H9 (cell line): Measurements from ENCODE around the gene TRABD. TPM values are rescaled to one million over a fixed set of nuclear protein-coding genes. Genes with fewer than 3 reads are reported as not detected.

Experiments used
- DNase-seq: peaks from one replicate; pipeline ENCODE4 v3.0.0-alpha.2; 2017
- H2AFZ ChIP-seq: one replicate; pipeline ENCODE4 v1.6.1; 2013; ENCODE audit warnings: mild to moderate bottlenecking, low read length, control low read depth, moderate library complexity
- H2AK5ac ChIP-seq: 2 replicates; pipeline ENCODE4 v1.6.1; 2013; ENCODE audit warnings: low read length, control low read depth, mixed read lengths; ENCODE audit not compliant: insufficient read length
- H2BK120ac ChIP-seq: one replicate; pipeline ENCODE4 v1.6.1; 2013; ENCODE audit warnings: low read depth, mild to moderate bottlenecking, low read length, control low read depth, inconsistent platforms; ENCODE audit not compliant: poor library complexity, severe bottlenecking
- H2BK12ac ChIP-seq: 2 replicates; pipeline ENCODE4 v1.6.1; 2013; ENCODE audit warnings: low read length, control low read depth, mixed read lengths, low read depth; ENCODE audit not compliant: insufficient read length
- H2BK15ac ChIP-seq: 2 replicates; pipeline ENCODE4 v1.6.1; 2013; ENCODE audit warnings: low read depth, low read length, control low read depth
- H2BK20ac ChIP-seq: one replicate; pipeline ENCODE4 v1.6.1; 2013; ENCODE audit warnings: low read depth, mild to moderate bottlenecking, low read length, control low read depth, inconsistent platforms; ENCODE audit not compliant: poor library complexity, severe bottlenecking
- H2BK5ac ChIP-seq: 2 replicates; pipeline ENCODE4 v1.6.1; 2013; ENCODE audit warnings: low read length, control low read depth, mixed read lengths; ENCODE audit not compliant: insufficient read length
- H3K14ac ChIP-seq: 2 replicates; pipeline ENCODE4 v1.6.1; 2013; ENCODE audit warnings: low read length, control low read depth; ENCODE audit not compliant: insufficient read depth
- H3K18ac ChIP-seq: 2 replicates; pipeline ENCODE4 v1.6.1; 2013; ENCODE audit warnings: low read depth, mild to moderate bottlenecking, mixed read lengths, low read length, control low read depth; ENCODE audit not compliant: insufficient read length
- H3K23ac ChIP-seq: 2 replicates; pipeline ENCODE4 v1.6.1; 2013; ENCODE audit warnings: low read length, control low read depth, mixed read lengths, low read depth; ENCODE audit not compliant: insufficient read length
- H3K23me2 ChIP-seq: 2 replicates; pipeline ENCODE4 v1.6.1; 2013; ENCODE audit warnings: low read depth, mild to moderate bottlenecking, mixed read lengths, low read length, control low read depth; ENCODE audit not compliant: insufficient read length, poor library complexity, severe bottlenecking
- H3K27ac ChIP-seq: 2 replicates; pipeline ENCODE4 v1.5.1; 2013; ENCODE audit warnings: low read length, control low read depth, mixed read lengths, low read depth; ENCODE audit not compliant: insufficient read length
- H3K27me3 ChIP-seq: 2 replicates; pipeline ENCODE4 v1.6.1; 2013; ENCODE audit warnings: low read length, control low read depth, inconsistent platforms; ENCODE audit not compliant: insufficient read depth
- H3K4ac ChIP-seq: 2 replicates; pipeline ENCODE4 v1.6.1; 2013; ENCODE audit warnings: low read depth, mild to moderate bottlenecking, control low read depth, inconsistent platforms, low read length, moderate library complexity
- H3K4me1 ChIP-seq: 2 replicates; pipeline ENCODE4 v1.6.1; 2013; ENCODE audit warnings: low read length, control low read depth, inconsistent platforms; ENCODE audit not compliant: insufficient read depth
- H3K4me2 ChIP-seq: 2 replicates; pipeline ENCODE4 v1.6.1; 2013; ENCODE audit warnings: low read length, control low read depth, mixed read lengths; ENCODE audit not compliant: insufficient read length, insufficient read depth
- H3K56ac ChIP-seq: 2 replicates; pipeline ENCODE4 v1.6.1; 2013; ENCODE audit warnings: low read depth, mild to moderate bottlenecking, mixed read lengths, low read length, control low read depth; ENCODE audit not compliant: insufficient read length
- H3K79me1 ChIP-seq: 2 replicates; pipeline ENCODE4 v1.6.1; 2013; ENCODE audit warnings: low read depth, mild to moderate bottlenecking, moderate library complexity, low read length, control low read depth, inconsistent platforms; ENCODE audit not compliant: insufficient read depth, poor library complexity, severe bottlenecking
- H3K79me2 ChIP-seq: 2 replicates; pipeline ENCODE4 v1.6.1; 2013; ENCODE audit warnings: low read length, control low read depth, inconsistent platforms; ENCODE audit not compliant: insufficient read depth
- H3K9ac ChIP-seq: 2 replicates; pipeline ENCODE4 v1.6.1; 2013; ENCODE audit warnings: low read length, control low read depth, mixed read lengths; ENCODE audit not compliant: insufficient read length; ENCODE audit errors: extremely low read depth
- H3K9me3 ChIP-seq: one replicate; pipeline ENCODE4 v1.6.1; 2013; ENCODE audit warnings: low read depth, low read length, inconsistent platforms; ENCODE audit not compliant: control insufficient read depth
- H3T11ph ChIP-seq: one replicate; pipeline ENCODE4 v1.6.1; 2013; ENCODE audit warnings: mild to moderate bottlenecking, low read length, control low read depth, inconsistent platforms
- H4K20me1 ChIP-seq: one replicate; pipeline ENCODE4 v1.6.1; 2013; ENCODE audit not compliant: control insufficient read depth, insufficient read length, insufficient read depth
- H4K5ac ChIP-seq: 2 replicates; pipeline ENCODE4 v1.6.1; 2013; ENCODE audit warnings: low read depth, mild to moderate bottlenecking, mixed read lengths, low read length, control low read depth; ENCODE audit not compliant: insufficient read length
- H4K8ac ChIP-seq: replicated peaks from 2 replicates; pipeline ENCODE4 v1.6.1; 2013; ENCODE audit warnings: low read length, control low read depth, mixed read lengths, low read depth; ENCODE audit not compliant: insufficient read length
- H4K91ac ChIP-seq: 2 replicates; pipeline ENCODE4 v1.6.1; 2013; ENCODE audit warnings: low read depth, mild to moderate bottlenecking, moderate library complexity, mixed read lengths, low read length, control low read depth; ENCODE audit not compliant: insufficient read length
- H3K27ac Mint-ChIP-seq, 3 experiments: 2 replicates in 2 of 3; 3 replicates in 1 of 3; pipeline ENCODE4 v1.8.0; 2020 to 2021; ENCODE audit warnings: mixed read lengths in 3 of 3, mild to moderate bottlenecking in 1 of 3, moderate library complexity in 1 of 3
- H3K27me3 Mint-ChIP-seq: 2 replicates; pipeline ENCODE4 v1.8.0; 2021; ENCODE audit warnings: low read depth, mild to moderate bottlenecking, moderate library complexity, mixed read lengths
- H3K36me3 Mint-ChIP-seq, 3 experiments: 2 replicates in 2 of 3; 3 replicates in 1 of 3; pipeline ENCODE4 v1.8.0; 2020 to 2021; ENCODE audit warnings: low read depth in 3 of 3, mixed read lengths in 3 of 3; ENCODE audit not compliant: insufficient read depth in 1 of 3
- H3K4me1 Mint-ChIP-seq, 2 experiments: 2 replicates each; pipeline ENCODE4 v1.8.0; 2020; ENCODE audit warnings: mixed read lengths in 2 of 2
- H3K4me3 Mint-ChIP-seq, 2 experiments: 2 replicates in 1 of 2; 3 replicates in 1 of 2; pipeline ENCODE4 v1.8.0; 2020 to 2021; ENCODE audit warnings: mild to moderate bottlenecking in 2 of 2, mixed read lengths in 2 of 2, moderate library complexity in 1 of 2
- H3K9me3 Mint-ChIP-seq, 2 experiments: 2 replicates in 1 of 2; 3 replicates in 1 of 2; pipeline ENCODE4 v1.8.0; 2020; ENCODE audit warnings: mild to moderate bottlenecking in 2 of 2, mixed read lengths in 2 of 2, moderate library complexity in 1 of 2
- WGBS: extraction: QIAGEN DNeasy Blood & Tissue Kit; methylation state at CpG from one replicate; pipeline ENCODE4 v1.1.7; 2013; ENCODE audit warnings: missing lambda C conversion rate, low lambda C conversion rate, mixed read lengths; ENCODE audit not compliant: insufficient read length; ENCODE audit errors: extremely low coverage; 5-methylcytosine and 5-hydroxymethylcytosine counted together
- total RNA-seq: library from RNA; stranded (reverse); gene quantifications from 2 replicates; pipeline ENCODE4 v1.2.1, GENCODE V29; 2021
- TF ChIP-seq, protein P1 (sequence below): fragments of 200-600 bp; sonication (generic); conservative IDR thresholded peaks from 3 replicates; pipeline ENCODE4 v1.8.0; 2021; ENCODE audit warnings: antibody characterized with exemption, mild to moderate bottlenecking

TRABD gene
- total RNA-seq, 1 experiment from 2014 or later, result 47.8 TPM

DNA sequence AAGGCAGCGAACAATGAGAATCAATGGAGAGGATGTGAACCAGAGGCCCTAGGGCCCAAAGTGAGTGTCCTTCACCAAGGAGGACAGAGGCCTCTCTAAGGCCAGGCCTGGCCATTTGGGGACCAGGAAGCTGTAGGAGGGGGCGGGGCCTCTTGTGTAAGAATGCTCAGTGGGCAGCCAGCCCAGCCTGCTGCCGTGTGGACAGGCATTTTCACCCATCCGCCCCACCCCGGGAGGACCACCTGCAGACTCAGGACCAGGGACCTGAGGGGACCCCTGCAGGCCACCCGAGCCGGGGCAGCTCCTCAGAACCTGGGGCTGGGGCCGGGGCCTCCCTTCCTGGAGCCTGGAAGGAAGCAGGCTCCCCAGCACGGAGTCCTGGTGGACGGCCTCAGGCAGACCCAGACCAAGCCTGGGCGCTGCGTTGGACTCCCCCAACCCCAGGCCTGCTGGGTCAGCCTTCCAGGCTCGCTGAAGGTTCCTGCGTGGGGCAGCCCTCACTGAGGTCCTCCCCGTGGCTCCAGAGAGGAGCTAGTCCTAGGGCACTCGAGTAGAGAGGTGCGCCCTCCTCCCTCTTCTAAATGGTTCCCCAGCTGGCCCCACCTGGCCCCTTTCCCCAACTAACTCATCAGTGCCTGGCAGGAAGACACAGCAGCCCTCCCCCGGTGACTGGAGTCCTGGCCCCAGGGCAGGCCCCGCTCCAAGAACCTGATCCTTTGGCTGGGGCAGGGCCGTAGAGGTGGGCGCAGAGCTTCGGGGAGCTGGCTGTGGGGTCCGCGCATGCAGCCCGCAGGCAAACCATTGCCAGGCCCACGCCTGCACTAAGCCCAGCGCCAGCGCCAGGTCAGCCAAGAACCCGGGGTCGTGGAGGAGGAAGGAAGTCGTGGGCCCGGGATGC is 1.5 kb upstream of the TRABD start:
- H3K23ac ChIP-seq, result no peak overlapping the region
- peaks cover 17% of the 10 kb centered on the region for H3K23me2 ChIP-seq
- no peak overlapping the region for H2AK5ac ChIP-seq
- Mint-ChIP-seq H3K36me3 (peaks cover 0 to 5% (median 2%) of the 10 kb centered on the region in 3 experiments; a peak in 3 of 7 replicates), H3K4me3 (peak overlapping the region; percentile 56 to 63; a peak in 3 of 5 replicates), H3K27me3 (no peaks in the 10 kb centered on the region; the same call in none of the 2 replicates), H3K9me3 (no peaks in the 10 kb centered on the region; a peak in 2 of 5 replicates), H3K4me1 (peaks cover 8 to 13% of the 10 kb centered on the region in 2 experiments), H3K27ac (no peak overlapping the region; a peak in 1 of 7 replicates)
- H4K8ac ChIP-seq, result no peak overlapping the region
- no peak overlapping the region for H2BK15ac ChIP-seq
- H3K27me3 ChIP-seq, result no peaks in the 10 kb centered on the region
- no peak overlapping the region for H3K56ac ChIP-seq
- H3K79me2 ChIP-seq, result peaks cover 5% of the 10 kb centered on the region; the same call in 1 of the 2 replicates
- no peak overlapping the region for H3K18ac ChIP-seq
- H3K9me3 ChIP-seq, result no peaks in the 10 kb centered on the region
- no peak overlapping the region for H2BK20ac ChIP-seq
- H2AFZ ChIP-seq, result no peak overlapping the region
- no peak overlapping the region for H4K91ac ChIP-seq
- H3T11ph ChIP-seq, result no peak overlapping the region
- no peak overlapping the region for H3K4ac ChIP-seq
- no peak for DNase-seq
- H4K20me1 ChIP-seq, result no peaks in the 10 kb centered on the region
- no peaks in the 10 kb centered on the region for H3K4me1 ChIP-seq
- no peak overlapping the region for H4K5ac ChIP-seq
- WGBS, result no CpG with 5 or more reads among the region's 32 CpGs
- no peaks in the 10 kb centered on the region for H3K79me1 ChIP-seq
- no peak overlapping the region for H3K9ac ChIP-seq
- H2BK5ac ChIP-seq, result no peak overlapping the region
- TF ChIP-seq, protein P1, sequence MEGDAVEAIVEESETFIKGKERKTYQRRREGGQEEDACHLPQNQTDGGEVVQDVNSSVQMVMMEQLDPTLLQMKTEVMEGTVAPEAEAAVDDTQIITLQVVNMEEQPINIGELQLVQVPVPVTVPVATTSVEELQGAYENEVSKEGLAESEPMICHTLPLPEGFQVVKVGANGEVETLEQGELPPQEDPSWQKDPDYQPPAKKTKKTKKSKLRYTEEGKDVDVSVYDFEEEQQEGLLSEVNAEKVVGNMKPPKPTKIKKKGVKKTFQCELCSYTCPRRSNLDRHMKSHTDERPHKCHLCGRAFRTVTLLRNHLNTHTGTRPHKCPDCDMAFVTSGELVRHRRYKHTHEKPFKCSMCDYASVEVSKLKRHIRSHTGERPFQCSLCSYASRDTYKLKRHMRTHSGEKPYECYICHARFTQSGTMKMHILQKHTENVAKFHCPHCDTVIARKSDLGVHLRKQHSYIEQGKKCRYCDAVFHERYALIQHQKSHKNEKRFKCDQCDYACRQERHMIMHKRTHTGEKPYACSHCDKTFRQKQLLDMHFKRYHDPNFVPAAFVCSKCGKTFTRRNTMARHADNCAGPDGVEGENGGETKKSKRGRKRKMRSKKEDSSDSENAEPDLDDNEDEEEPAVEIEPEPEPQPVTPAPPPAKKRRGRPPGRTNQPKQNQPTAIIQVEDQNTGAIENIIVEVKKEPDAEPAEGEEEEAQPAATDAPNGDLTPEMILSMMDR, result no peak; the same call in 2 of the 3 replicates
- H2BK120ac ChIP-seq, result no peak overlapping the region
- H3K14ac ChIP-seq, result no peak overlapping the region
- peak overlapping the region; percentile 93 for H3K4me2 ChIP-seq
- H2BK12ac ChIP-seq, result no peak overlapping the region
- no peak overlapping the region for H3K27ac ChIP-seq
